Measurements from ENCODE around the gene KCTD2.

Gene KCTD2

GRCh38 chr17:75059369-75060345, 12.6 kb downstream of the KCTD2 start:
- TF ChIP-seq SIN3A (IDR thresholded peaks at IDR 0.05; ENCODE audit: borderline replicate concordance, insufficient read depth, low read length) (peak; percentile 81; the same call in 1 of the 2 replicates), FOXP2 (optimal IDR thresholded peaks at IDR 0.05; ENCODE audit: borderline replicate concordance, extremely low read depth, extremely low read length, insufficient read depth) (no peak)

- TF ChIP-seq FOXP2 (optimal IDR thresholded peaks at IDR 0.05; ENCODE audit: borderline replicate concordance, extremely low read depth, extremely low read length, insufficient read depth) (no peak), REST (IDR thresholded peaks at IDR 0.05; ENCODE audit: insufficient read depth in 1 of 2, low read depth in 2 of 2, low read length in 2 of 2) (no peak), SIN3A (IDR thresholded peaks at IDR 0.05; ENCODE audit: borderline replicate concordance, insufficient read depth, low read length) (no peak), POLR2AphosphoS5 (IDR thresholded peaks at IDR 0.05; ENCODE audit: low read depth, low read length) (no peak), TAF1 (IDR thresholded peaks at IDR 0.05; ENCODE audit: borderline replicate concordance, insufficient read depth, low read length) (no peak)
Observed at GRCh38 chr17:75060434-75061054, 13.5 kb downstream of the KCTD2 start.

GRCh38 chr17:75061055-75061438, 14.0 kb downstream of the KCTD2 start:
- no peak for TF ChIP-seq TAF1 (IDR thresholded peaks at IDR 0.05; ENCODE audit: borderline replicate concordance, insufficient read depth, low read length)
- TF ChIP-seq FOXP2 (optimal IDR thresholded peaks at IDR 0.05; ENCODE audit: borderline replicate concordance, extremely low read depth, extremely low read length, insufficient read depth) = no peak
- TF ChIP-seq POLR2AphosphoS5 (IDR thresholded peaks at IDR 0.05; ENCODE audit: low read depth, low read length) = no peak
- no peak for TF ChIP-seq SIN3A (IDR thresholded peaks at IDR 0.05; ENCODE audit: borderline replicate concordance, insufficient read depth, low read length)
- no peak for TF ChIP-seq REST (IDR thresholded peaks at IDR 0.05; ENCODE audit: insufficient read depth in 1 of 2, low read depth in 2 of 2, low read length in 2 of 2)

- TF ChIP-seq FOXP2 (optimal IDR thresholded peaks at IDR 0.05; ENCODE audit: borderline replicate concordance, extremely low read depth, extremely low read length, insufficient read depth) (no peak), SIN3A (IDR thresholded peaks at IDR 0.05; ENCODE audit: borderline replicate concordance, insufficient read depth, low read length) (no peak), POLR2AphosphoS5 (IDR thresholded peaks at IDR 0.05; ENCODE audit: low read depth, low read length) (no peak), TAF1 (IDR thresholded peaks at IDR 0.05; ENCODE audit: borderline replicate concordance, insufficient read depth, low read length) (no peak), REST (IDR thresholded peaks at IDR 0.05; ENCODE audit: insufficient read depth in 1 of 2, low read depth in 2 of 2, low read length in 2 of 2) (no peak)
Observed at GRCh38 chr17:75061618-75062017, 14.6 kb downstream of the KCTD2 start.

GRCh38 chr17:75063201-75063600, 16.2 kb downstream of the KCTD2 start:
- TF ChIP-seq POLR2AphosphoS5 (IDR thresholded peaks at IDR 0.05; ENCODE audit: low read depth, low read length) = no peak
- no peak for TF ChIP-seq SIN3A (IDR thresholded peaks at IDR 0.05; ENCODE audit: borderline replicate concordance, insufficient read depth, low read length)
- TF ChIP-seq REST (IDR thresholded peaks at IDR 0.05; ENCODE audit: insufficient read depth in 1 of 2, low read depth in 2 of 2, low read length in 2 of 2) = no peak
- no peak for TF ChIP-seq FOXP2 (optimal IDR thresholded peaks at IDR 0.05; ENCODE audit: borderline replicate concordance, extremely low read depth, extremely low read length, insufficient read depth)
- no peak for TF ChIP-seq TAF1 (IDR thresholded peaks at IDR 0.05; ENCODE audit: borderline replicate concordance, insufficient read depth, low read length)
